GM19372 (cell line): ENCODE measurements around the gene PPP1R12C.
"Not testable (repeated sequence)": the region's sequence is repeated elsewhere in the genome, so short reads cannot be mapped to it uniquely, and the experiment has no call there.

Experiments used
- ATAC-seq: cut with Tn5 transposase; IDR thresholded peaks from one replicate; pipeline ENCODE4 v1.9.1; 2021; ENCODE audit warnings: mild to moderate bottlenecking, low read depth, moderate library complexity; ENCODE audit not compliant: unreplicated experiment

The PPP1R12C gene

DNA sequence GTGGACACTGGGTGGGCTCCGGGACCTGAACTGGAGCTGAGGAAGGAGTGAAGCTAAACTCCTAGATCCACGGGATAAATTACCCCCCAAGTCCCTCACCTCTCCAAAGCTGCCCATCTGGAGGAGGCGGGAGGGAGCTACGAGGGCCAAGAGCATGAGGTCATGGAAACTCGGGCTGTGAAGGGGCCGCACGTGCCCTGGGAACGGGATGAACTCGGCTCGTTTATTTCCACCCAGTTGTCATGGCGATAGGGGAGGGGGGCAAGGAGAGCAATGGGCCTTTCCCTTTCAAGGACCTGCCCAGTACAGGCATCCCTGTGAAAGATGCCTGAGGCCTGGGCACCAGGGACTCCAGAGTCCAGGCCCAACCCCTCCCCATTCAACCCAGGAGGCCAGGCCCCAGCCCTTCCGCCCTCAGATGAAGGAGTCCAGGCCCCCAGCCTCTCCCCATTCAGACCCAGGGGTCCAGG is 3.8 kb downstream of the PPP1R12C start:
- ATAC-seq = no peak

DNA sequence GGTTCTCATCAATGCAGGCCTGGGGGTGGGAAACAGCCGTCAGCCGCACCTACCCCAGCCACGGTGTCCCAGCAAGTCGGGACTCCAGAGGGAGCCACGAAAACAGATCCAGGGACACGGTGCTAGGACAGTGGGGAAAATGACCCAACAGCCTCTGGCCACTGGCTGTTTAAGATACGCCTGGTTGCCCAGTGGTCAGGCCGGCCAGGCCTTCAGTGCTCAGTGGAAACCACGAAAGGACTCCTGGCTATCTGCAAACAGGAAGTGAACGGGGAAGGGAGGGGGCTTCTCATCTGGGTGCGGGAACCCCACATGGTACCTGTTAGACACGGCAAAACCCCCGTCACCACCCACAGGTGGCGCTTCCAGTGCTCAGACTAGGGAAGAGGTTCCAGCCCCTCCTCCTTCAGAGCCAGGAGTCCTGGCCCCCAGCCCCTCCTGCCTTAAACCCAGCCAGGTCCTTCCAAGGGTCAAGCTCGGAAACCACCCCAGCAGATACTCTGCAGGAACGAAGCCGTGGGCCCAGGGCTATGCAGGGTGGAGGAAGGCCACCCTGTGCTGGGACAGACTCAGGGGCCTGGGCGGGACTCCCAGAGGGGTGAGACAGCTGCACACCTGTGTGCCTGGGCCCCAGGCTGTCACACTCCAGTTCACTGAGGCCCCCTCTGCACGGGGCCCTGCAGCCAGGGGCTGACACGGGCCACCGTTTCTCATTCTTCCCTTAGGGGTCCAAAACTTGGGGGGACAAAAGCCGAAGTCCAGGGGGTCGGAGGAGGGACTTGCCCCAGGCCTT is 4.5 kb downstream of the PPP1R12C start:
- ATAC-seq = no peak

DNA sequence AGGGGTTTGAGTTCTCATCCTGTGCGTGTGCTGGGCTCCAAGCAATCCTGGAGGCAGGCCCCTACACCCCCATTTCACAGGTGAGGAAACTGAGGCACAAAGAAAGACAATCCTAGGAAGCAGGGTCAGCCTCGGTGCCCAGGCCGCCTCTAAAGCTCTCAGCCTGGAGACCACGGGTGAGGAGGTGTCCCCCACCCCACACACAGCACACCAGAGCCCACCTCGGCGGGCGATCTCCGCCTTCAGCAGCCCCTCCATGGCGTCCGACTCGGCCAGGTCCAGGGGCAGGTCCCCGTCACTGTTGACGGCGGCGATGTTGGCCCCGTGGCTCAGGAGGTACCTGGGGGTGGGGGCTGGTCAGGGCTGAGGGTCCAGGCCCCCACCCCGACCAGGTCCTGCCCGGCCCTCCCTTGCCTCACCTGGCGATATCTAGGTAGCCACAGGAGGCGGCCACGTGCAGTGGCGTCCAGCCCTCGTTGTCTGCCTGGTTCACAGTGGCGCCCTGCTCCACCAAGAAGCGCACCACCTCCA is 5.1 kb downstream of the PPP1R12C start:
- no peak for ATAC-seq

DNA sequence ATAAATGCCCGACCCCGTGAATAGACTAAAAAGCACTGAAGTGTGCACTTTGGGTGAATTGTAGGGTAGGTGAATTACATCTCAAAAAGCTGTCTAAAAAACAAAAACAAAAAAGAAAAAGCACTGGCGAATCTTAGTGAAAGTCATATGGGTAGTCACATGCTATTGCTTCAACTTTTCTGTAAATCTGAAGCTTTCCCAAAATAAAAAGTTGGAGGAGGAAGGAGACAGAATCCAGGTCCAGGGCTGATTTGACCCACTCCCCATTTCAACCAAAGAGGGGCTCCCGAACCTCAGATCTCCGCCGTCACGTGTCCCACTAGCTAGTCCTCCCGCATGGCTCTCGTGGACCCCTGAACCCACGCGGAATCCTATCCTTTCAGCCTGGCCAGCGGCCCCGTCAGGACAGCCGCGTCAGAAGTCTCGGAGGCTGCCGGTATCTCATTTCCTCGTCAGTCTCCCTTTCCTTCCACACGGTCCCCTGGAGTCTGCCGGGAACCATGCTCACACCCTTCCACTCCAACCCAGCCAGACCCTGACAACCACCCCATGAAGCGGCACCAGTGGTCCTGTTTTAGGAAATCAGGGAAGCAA is 6.1 kb downstream of the PPP1R12C start:
- ATAC-seq = no peak

DNA sequence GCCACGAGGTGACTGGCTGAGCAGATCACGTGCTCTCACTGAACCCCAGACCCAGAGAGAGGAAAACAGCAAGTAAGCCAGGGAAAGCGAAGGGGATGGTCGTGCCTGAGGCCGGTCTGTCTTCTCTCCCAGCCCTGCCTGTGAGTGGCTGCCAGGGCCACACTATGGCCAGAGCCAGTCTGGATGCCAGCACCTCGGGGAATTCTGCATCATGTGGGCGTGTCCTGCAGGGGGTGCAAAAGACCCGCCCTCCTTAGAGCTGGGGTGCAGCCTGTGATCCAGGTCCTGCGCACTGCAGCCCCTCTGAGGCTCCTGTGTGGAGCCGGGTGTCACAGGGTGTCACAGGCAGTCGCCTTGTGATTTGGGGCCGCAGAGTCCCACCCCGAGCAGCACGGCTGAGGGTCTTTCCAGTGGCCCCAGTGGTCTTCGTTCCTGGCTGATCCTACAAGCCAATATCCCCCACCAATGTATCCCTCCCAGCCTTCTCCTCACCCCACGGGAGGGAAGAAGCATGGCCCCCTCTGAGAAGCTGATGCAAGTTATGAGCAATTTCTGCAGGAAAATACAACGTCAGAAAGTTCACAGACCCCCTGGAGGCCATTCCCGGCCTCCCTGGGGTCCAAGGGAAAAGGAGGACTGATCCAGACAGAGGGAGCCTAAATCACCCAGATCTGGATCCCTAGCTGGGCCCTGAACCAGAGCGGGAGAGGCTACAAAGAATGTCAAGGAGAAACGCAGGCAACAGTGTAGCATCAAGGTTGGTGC is 7.7 kb downstream of the PPP1R12C start:
- ATAC-seq = no peak

DNA sequence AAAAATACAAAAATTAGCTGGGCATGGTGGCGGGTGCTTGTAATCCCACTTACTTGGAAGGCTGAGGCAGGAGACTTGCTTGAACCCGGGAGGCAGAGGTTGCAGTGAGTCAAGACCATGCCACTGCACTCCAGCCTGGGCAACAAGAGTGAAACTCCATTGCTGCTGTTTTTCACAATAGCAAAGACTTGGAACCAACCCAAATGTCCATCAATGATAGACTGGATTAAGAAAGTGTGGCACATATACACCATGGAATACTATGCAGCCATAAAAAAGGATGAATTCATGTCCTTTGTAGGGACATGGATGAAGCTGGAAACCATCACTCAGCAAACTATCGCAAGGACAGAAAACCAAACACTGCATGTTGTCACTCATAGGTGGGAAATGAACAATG is 10.2 kb downstream of the PPP1R12C start:
- not testable (repeated sequence) for ATAC-seq

DNA sequence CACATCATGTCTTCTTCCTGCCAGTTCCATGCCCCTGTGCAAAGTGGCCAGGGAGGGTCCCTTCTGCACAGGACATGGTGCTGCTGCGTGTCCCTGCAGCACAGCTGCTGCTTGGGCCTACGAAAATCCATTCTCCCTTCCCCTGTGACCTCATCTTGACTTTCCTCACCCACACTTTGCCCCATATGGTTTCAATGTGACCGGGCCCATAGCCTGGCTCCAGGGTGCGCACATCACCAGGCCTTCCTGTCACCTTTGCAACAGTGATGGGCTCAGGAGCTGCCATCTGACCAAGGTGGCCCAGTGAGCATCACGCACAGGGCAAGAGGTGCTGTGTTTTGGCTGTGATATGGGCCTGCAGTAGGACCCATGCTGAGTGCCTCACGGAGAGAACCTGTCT is 10.8 kb downstream of the PPP1R12C start:
- no peak for ATAC-seq

DNA sequence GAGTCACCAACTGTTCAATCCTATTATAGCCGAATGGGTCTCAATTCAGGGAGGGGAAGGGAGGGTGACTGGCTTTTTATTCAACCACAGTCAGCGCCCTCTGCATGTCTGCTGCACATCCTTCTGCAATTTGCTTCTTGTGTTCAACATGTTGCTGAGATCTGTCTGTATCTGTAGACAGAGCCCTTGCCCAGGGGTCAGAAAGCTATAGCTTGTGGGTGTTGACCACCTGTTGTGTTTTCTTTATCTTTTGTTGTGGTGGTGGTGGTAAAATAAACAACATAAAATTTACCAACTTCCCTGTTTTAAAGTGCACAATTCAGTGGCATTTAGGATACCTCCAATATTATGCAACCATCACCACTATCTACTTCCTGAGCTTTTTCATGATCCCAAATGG is 12.2 kb downstream of the PPP1R12C start:
- no peak for ATAC-seq

DNA sequence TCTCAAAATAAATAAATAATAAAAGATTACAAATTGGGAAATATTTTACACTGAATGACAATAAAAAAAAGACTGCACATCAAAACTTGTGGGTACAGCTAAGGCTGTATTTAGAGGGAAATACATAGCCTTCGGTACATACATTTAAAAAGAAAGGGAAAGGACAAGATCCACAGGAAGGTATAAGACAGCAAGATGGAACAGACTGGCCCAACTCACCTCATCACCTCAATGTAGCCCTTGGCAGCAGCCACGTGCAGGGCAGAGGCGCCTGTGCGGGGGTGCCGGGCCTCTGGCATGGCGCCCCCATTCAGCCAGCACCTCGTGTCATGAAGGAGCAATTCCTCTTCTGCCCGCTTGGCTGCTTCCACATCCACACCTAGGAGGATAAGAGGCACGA is 14.2 kb downstream of the PPP1R12C start:
- no peak for ATAC-seq

DNA sequence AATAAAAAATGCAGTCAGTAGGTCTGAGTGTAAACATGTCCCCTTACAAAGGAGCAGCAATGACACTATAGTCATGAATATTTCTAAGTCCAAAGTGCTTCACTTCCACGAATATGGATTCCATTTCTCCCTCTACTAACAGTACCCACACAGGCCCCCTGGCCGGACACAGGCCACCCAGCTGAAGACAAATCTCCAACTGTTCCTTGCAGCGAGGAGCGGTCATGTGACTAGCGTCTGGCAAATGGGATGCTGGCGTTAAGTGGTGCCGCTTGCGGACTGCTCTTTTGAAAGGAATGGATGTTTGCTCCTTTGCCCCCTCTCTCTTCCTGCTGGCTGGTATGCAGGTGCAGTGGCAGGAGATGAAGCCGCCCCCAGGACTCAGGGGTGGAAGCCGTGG is 16.2 kb downstream of the PPP1R12C start:
- ATAC-seq = no peak

DNA sequence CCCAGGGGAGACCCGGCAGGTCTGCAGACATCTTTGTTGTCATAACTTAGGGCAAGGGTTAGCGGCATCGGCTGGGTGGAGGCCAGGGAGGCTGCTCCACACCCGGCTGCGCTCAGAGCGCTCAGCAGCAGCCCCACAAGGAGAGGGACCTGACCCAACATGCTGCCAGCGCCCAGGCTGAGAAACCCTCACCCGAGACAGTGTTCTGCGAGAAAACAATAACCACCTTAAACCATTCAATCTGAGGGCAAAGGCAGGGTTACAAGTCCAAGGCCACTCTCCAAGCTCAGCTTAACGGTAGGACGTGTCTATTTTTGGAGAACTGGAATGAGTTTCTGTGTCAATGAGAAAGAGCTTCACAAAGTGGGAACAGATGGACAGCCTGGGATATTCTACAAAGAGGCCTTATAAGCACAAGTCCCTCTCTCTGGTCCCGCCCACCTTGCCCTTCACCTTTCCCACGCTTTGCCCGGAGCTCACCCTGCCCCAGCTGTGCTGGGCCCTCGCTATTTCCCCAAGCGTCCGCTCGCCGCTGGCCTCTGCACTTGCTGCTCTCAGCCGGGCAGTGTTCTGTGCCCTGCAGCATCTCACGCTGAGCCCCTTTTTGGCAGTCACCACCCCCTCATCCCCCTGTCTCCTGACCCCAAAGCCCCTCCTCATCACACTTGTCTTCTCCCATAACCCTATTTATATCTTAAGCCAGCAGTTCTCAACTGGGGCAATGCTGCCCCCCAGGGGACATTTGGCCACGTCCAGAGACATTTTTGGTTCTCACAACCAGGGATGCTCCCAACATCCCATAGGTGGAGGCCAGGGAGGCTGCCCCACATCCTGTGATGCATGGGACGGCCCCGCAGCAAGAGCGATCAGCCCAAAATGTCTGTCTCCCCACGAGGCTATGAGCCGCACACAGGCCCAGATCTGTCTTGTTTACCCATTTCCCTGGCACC is 17.6 kb downstream of the PPP1R12C start:
- no peak for ATAC-seq

DNA sequence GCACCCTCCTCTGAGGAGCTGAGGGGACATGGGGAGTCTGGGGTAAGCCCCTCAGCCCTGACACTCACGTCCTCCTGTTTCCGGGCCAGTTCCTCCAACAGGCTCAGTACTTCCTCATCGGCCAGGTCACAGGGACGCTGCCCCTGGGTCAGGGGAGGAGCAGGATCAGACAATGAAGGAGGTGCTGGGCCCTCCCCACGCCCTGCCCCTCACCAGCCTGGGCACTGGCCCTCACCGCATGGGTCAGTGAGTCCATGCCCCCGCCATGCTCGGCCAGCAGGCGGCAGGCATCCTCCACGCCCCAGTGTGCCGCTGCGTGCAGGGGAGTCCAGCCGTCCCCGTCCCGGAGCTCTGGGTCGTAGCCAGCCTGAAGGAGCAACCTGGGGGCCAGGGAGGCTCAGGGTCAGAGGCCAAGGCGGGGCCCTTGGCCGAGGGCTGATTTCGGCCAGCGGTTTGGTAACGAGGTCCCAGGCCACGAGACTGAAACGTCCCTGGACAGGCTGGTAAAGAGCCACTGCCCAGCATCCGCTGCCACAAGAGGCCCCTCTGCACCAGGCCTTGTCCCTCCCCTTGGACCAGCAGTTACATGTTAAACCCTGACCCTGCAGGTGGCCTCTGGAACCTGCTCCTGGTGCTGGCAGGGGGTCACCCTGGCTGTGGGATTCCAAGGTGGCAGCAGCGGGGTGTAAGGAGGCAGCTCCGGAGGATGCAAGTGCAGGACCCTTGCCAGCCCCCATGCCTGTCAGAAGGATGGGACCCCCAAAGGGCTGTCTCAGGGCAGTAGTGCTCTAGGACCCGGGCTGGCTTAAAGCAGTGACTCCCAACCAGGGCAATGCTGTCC is 18.5 kb downstream of the PPP1R12C start:
- no peak for ATAC-seq

DNA sequence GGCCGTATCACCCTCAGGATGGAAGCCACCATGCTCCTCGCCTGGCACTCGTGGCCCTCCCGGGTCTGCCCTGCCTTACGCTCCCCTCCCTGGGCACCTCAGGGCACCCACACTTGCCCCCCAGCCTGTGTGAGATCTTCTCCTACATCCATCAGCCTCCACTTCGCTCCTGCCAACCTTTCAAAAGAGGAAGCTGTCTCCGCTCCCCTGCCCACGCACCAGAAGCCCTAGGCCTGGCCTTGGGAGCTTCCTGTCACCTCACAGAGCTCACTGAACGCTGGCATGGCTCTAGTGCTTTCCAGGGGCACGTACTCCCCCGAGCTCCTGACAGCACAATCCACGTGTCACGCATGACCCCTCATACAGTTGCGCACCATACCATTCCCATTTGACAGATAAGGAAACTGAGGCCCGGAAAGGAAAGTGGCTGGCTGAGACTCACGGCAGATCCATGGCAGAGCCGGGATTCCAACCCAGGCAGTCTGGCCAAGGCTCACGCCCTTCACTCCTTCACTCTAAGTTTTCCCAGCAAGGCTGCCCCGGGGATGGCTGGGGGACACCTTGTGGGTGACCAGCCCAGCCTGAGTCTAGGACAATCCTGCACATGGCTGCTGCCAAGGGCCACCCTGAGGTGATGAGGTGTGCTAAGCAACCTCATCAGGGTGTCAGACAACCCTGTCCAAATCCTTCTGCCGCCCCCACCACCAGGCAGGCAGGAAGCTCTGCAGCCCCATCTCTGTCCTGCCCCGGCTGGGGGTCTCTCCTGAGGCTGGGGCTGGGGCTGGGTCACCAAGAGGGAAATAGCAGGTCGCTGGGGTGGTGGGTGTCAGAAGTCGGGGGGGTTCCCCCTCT is 19.3 kb downstream of the PPP1R12C start:
- no peak for ATAC-seq

DNA sequence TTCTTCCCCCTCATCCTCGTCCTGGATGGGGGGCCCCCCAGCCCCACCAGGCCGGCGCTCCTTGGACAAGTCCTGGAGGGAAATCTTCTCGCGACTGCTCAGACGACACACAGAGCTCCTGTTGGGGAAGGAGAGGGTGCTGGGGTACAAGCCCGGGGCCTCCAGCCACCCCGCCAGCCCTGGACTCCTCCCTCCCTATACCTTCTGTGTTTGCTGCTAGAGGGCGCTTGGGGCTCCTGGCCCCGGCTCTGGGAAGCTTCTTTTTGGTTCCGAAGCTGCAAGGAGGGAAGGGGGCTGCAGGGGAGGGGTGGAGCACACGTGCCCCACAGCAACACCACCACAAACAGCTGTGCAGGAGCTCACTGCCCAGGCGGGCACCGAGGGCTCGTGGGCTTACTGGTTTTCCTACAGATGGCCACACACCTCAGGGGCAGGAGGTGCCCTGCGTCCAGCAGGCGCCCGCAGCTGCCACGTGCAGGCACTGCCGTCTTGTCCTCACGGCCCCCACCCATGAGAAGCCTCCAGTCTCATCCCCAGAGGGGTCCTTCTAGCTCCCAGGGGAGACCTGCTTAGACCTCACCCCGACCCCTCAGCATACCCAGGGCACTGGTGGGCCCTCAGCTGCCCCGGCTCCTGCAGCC is 21.3 kb downstream of the PPP1R12C start:
- no peak for ATAC-seq

DNA sequence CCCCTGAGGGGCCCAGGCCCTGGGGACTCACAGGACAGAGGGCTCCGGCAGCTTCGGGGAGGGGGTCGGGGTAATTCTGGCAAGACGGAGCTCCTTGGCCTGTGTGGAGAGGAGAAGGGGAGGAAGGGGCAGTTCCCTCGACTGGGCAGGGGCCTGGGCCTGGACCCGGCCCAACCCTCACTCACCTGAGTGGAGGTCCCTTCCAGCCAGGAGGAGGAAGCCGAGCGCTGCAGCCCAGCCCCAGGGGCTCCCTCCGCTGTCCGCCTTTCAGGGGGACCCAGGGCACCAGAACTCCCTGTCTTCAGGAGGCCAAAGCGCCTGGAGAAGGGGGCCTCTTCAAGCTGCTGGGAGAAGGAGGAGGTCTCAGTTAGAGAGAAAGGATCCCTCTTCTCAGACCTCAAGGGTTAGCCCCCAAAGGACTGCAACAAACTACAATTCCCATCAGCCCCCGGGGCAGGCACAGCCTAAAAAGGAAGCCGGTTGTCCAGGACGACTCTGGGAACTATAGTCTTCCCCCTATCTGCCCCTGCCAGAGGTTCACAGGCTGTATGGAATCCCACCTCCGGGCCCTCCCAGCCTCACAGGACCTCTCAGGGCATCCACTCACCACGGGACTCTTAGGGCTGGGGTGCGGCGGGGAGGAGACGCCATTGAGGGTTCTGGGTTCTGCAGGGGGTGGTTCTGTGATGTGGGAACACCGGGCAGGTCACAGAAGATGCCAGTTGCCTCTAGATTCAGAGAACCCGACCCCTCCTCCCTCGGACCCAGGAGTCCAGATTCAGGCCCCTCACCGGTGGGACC is 22.0 kb downstream of the PPP1R12C start:
- no peak for ATAC-seq

DNA sequence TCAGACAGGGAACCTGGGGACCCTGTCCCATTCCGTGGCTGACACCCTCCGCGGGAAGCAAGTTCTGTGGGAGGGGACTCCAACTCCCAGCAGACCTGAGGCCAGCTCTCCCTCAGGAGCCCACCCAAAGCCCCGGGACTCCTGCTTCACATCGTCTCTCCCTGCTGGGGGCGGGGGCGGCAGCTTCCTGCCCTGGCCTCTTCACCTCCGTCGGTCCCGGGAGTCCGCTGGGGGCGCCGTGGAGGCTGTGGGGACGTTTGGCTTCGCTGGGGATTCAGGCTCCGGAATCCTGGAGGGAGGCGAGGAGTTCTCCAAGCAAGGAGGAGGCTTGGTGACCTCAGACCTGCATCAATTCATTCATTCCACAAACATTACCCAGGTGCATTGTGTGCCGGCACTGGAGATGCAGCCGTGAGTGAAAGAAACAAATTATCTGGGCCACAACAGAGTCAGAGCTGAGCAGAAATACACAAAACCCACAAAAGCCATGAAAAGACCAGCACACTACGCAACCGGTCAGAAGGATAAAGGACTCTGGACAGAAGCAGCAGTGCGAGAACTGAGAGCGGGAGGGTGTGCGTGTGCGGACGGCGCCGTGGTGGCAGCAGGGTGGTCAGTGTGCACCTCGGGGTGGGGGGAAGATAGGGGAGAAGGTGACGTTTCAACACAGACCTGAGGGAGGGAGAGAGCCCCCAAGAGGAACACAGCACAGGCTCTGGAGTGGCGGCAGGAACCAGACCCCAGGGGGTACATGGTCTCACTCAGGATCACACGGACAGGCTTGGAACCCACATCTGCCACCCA is 22.8 kb downstream of the PPP1R12C start:
- ATAC-seq = no peak
